HepG2 (cell line): Measurements from ENCODE around the gene PRR12. TPM values are rescaled to one million over a fixed set of nuclear protein-coding genes. Genes with fewer than 3 reads are reported as not detected.

Experiments
- CREB1 ChIP-seq, 2 experiments: fragments of 450-650 bp in 1 of 2; IDR thresholded peaks; 2 replicates each; pipeline ENCODE4 v1.6.1; 2016 to 2017; ENCODE audit warnings: control low read depth in 1 of 2, mild to moderate bottlenecking in 1 of 2, missing compliant biosample characterization in 1 of 2, missing genetic modification characterization in 1 of 2
- ELF4 ChIP-seq: sonication (generic); formaldehyde crosslinking; IDR thresholded peaks from 2 replicates; pipeline ENCODE4 v1.5.0; 2020; ENCODE audit warnings: missing genetic modification reagents, mild to moderate bottlenecking, moderate library complexity, borderline replicate concordance
- GZF1 ChIP-seq: sonication (generic); formaldehyde crosslinking; IDR thresholded peaks from 2 replicates; pipeline ENCODE4 v1.5.1; 2020; ENCODE audit warnings: mild to moderate bottlenecking, missing genetic modification reagents
- HCFC1 ChIP-seq: fragments of 150-350 bp; IDR thresholded peaks from 2 replicates; pipeline ENCODE4 v1.6.1; 2014; ENCODE audit warnings: low read depth, low read length
- KDM5A ChIP-seq: fragments of 200-600 bp; sonication (generic); IDR thresholded peaks from 2 replicates; pipeline ENCODE4 v1.7.0; 2018; ENCODE audit warnings: antibody characterized with exemption, mild to moderate bottlenecking, low read length, borderline replicate concordance
- NR2F6 ChIP-seq, 2 experiments: IDR thresholded peaks; 2 replicates each; pipeline ENCODE4 v1.6.1; 2016; ENCODE audit warnings: antibody characterized with exemption in 1 of 2, mild to moderate bottlenecking in 1 of 2
- PPARG ChIP-seq: conservative IDR thresholded peaks from 2 replicates; pipeline ENCODE4 v1.6.1; 2016; ENCODE audit warnings: missing biosample characterization, missing genetic modification reagents
- SNAPC2 ChIP-seq: sonication (generic); formaldehyde crosslinking; IDR thresholded peaks from 2 replicates; pipeline ENCODE4 v1.8.1; 2022; ENCODE audit warnings: mild to moderate bottlenecking, missing genetic modification reagents
- ZFX ChIP-seq: sonication (generic); formaldehyde crosslinking; IDR thresholded peaks from 2 replicates; pipeline ENCODE4 v1.4.0; 2020; ENCODE audit warnings: mild to moderate bottlenecking, low read depth, missing genetic modification reagents, moderate library complexity
- ZNF224 ChIP-seq: sonication (generic); formaldehyde crosslinking; IDR thresholded peaks from 2 replicates; pipeline ENCODE4 v1.5.0; 2020; ENCODE audit warnings: mild to moderate bottlenecking, missing genetic modification reagents
- polyA plus RNA-seq, 8 experiments: library from polyadenylated mRNA; depleted of rRNA in 3 of 8; stranded (reverse) in 7 of 8; unstranded in 1 of 8; fragments of >200 nt; fragmentation: Illumina TruSeq in 4 of 8; extraction: Trizol in 4 of 8; gene quantifications; 2 replicates each; pipeline versions ENCODE4 v1.2.1 to v1.2.3, GENCODE V29; 2011 to 2016; ENCODE audit warnings: low read depth in 4 of 8, missing spikeins in 1 of 8, mixed read lengths in 1 of 8; ENCODE audit not compliant: insufficient read depth in 1 of 8
- total RNA-seq, 5 experiments: library from RNA; depleted of rRNA; stranded (reverse); fragments of >200 nt; fragmentation: Illumina TruSeq; extraction: Trizol; gene quantifications; 2 replicates each; pipeline ENCODE4 v1.2.3, GENCODE V29; 2016; ENCODE audit warnings: low read depth in 1 of 5
- TF ChIP-seq, protein P1 (sequence below): sonication (generic); formaldehyde crosslinking; IDR thresholded peaks from 2 replicates; pipeline ENCODE4 v1.9.0; 2021; ENCODE audit warnings: mild to moderate bottlenecking, missing genetic modification reagents
- TF ChIP-seq, protein P2 (sequence below): IDR thresholded peaks from 2 replicates; pipeline ENCODE4 v1.6.1; 2012; ENCODE audit warnings: low read length, improper control_type of control experiment
- TF ChIP-seq, protein P3 (sequence below): sonication (generic); formaldehyde crosslinking; IDR thresholded peaks from 2 replicates; pipeline ENCODE4 v1.4.0; 2020; ENCODE audit warnings: mild to moderate bottlenecking, missing genetic modification reagents, borderline replicate concordance

The PRR12 gene
- total and polyA plus RNA-seq, 2 of the 13 experiments (the other 11 are each of a cell fraction or from before 2014, with no cell fraction given) = 0.62 to 1.5 TPM

DNA sequence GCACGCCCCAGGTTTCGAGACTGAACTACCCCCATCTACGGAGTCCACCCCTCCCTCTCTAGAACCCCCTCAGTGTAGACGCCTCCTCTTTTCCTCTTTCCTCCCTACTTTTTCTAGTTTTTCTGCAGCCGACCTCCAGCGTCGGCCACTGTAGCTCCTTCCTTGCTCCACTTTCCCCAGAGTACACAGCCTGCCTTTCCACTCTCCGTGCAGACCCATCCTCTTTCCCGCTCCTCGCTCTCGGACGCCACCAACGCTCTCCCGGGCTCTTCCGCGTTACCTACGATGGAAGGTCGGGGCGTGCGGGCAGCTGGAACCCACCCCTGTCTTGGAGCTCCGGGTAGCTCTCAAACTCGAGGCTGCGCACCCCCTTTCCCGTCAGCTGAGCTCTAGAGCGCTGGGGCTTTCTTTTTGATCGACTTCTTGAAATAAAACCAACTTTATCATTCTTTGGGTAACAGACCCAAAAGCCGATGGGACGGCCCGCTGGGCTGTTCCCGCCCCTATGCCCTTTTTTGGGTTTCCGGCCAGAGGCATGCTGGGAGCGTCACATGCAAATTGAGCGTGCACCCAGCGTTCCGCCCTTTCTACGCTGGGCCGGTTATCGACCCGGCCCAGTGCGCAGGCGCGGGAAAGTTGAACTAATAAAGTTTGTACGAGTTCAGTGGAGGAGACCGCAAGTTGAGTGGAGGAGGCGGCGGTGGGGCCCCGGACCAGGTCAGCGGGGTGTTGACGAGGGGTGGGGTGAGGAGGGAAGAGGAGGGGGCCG lies 74.6 kb downstream of the PRR12 start, which contains the start of the genes BCL2L12 and IRF3 (continued):
- TF ChIP-seq, protein P1, sequence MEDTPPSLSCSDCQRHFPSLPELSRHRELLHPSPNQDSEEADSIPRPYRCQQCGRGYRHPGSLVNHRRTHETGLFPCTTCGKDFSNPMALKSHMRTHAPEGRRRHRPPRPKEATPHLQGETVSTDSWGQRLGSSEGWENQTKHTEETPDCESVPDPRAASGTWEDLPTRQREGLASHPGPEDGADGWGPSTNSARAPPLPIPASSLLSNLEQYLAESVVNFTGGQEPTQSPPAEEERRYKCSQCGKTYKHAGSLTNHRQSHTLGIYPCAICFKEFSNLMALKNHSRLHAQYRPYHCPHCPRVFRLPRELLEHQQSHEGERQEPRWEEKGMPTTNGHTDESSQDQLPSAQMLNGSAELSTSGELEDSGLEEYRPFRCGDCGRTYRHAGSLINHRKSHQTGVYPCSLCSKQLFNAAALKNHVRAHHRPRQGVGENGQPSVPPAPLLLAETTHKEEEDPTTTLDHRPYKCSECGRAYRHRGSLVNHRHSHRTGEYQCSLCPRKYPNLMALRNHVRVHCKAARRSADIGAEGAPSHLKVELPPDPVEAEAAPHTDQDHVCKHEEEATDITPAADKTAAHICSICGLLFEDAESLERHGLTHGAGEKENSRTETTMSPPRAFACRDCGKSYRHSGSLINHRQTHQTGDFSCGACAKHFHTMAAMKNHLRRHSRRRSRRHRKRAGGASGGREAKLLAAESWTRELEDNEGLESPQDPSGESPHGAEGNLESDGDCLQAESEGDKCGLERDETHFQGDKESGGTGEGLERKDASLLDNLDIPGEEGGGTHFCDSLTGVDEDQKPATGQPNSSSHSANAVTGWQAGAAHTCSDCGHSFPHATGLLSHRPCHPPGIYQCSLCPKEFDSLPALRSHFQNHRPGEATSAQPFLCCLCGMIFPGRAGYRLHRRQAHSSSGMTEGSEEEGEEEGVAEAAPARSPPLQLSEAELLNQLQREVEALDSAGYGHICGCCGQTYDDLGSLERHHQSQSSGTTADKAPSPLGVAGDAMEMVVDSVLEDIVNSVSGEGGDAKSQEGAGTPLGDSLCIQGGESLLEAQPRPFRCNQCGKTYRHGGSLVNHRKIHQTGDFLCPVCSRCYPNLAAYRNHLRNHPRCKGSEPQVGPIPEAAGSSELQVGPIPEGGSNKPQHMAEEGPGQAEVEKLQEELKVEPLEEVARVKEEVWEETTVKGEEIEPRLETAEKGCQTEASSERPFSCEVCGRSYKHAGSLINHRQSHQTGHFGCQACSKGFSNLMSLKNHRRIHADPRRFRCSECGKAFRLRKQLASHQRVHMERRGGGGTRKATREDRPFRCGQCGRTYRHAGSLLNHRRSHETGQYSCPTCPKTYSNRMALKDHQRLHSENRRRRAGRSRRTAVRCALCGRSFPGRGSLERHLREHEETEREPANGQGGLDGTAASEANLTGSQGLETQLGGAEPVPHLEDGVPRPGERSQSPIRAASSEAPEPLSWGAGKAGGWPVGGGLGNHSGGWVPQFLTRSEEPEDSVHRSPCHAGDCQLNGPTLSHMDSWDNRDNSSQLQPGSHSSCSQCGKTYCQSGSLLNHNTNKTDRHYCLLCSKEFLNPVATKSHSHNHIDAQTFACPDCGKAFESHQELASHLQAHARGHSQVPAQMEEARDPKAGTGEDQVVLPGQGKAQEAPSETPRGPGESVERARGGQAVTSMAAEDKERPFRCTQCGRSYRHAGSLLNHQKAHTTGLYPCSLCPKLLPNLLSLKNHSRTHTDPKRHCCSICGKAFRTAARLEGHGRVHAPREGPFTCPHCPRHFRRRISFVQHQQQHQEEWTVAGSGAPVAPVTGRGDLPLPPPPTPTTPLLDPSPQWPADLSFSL (CRISPR knock-in tag) = no peak
- TF ChIP-seq PPARG (CRISPR knock-in tag) (0 out of 2 replicates have a peak, but pooled peaks have one; percentile 29), ZNF224 (peak; percentile 42; the same call in 1 of the 2 replicates), CREB1 (IDR thresholded peaks at IDR 0.05) (no peak), CREB1 (CRISPR knock-in tag; IDR thresholded peaks at IDR 0.05) (peak; percentile 88), ZFX (CRISPR knock-in tag) (peak; percentile 68), GZF1 (0 out of 2 replicates have a peak, but pooled peaks have one; percentile 43), KDM5A (peak; percentile 86; the same call in 1 of the 2 replicates), SNAPC2 (peak; percentile 98), ELF4 (0 out of 2 replicates have a peak, but pooled peaks have one; percentile 62), HCFC1 (peak; percentile 20; the same call in 1 of the 2 replicates), NR2F6 (IDR thresholded peaks at IDR 0.05) (no peak), NR2F6 (CRISPR knock-in tag; IDR thresholded peaks at IDR 0.05) (no peak)
- TF ChIP-seq, protein P2, sequence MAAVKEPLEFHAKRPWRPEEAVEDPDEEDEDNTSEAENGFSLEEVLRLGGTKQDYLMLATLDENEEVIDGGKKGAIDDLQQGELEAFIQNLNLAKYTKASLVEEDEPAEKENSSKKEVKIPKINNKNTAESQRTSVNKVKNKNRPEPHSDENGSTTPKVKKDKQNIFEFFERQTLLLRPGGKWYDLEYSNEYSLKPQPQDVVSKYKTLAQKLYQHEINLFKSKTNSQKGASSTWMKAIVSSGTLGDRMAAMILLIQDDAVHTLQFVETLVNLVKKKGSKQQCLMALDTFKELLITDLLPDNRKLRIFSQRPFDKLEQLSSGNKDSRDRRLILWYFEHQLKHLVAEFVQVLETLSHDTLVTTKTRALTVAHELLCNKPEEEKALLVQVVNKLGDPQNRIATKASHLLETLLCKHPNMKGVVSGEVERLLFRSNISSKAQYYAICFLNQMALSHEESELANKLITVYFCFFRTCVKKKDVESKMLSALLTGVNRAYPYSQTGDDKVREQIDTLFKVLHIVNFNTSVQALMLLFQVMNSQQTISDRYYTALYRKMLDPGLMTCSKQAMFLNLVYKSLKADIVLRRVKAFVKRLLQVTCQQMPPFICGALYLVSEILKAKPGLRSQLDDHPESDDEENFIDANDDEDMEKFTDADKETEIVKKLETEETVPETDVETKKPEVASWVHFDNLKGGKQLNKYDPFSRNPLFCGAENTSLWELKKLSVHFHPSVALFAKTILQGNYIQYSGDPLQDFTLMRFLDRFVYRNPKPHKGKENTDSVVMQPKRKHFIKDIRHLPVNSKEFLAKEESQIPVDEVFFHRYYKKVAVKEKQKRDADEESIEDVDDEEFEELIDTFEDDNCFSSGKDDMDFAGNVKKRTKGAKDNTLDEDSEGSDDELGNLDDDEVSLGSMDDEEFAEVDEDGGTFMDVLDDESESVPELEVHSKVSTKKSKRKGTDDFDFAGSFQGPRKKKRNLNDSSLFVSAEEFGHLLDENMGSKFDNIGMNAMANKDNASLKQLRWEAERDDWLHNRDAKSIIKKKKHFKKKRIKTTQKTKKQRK = no peak
- TF ChIP-seq, protein P3, sequence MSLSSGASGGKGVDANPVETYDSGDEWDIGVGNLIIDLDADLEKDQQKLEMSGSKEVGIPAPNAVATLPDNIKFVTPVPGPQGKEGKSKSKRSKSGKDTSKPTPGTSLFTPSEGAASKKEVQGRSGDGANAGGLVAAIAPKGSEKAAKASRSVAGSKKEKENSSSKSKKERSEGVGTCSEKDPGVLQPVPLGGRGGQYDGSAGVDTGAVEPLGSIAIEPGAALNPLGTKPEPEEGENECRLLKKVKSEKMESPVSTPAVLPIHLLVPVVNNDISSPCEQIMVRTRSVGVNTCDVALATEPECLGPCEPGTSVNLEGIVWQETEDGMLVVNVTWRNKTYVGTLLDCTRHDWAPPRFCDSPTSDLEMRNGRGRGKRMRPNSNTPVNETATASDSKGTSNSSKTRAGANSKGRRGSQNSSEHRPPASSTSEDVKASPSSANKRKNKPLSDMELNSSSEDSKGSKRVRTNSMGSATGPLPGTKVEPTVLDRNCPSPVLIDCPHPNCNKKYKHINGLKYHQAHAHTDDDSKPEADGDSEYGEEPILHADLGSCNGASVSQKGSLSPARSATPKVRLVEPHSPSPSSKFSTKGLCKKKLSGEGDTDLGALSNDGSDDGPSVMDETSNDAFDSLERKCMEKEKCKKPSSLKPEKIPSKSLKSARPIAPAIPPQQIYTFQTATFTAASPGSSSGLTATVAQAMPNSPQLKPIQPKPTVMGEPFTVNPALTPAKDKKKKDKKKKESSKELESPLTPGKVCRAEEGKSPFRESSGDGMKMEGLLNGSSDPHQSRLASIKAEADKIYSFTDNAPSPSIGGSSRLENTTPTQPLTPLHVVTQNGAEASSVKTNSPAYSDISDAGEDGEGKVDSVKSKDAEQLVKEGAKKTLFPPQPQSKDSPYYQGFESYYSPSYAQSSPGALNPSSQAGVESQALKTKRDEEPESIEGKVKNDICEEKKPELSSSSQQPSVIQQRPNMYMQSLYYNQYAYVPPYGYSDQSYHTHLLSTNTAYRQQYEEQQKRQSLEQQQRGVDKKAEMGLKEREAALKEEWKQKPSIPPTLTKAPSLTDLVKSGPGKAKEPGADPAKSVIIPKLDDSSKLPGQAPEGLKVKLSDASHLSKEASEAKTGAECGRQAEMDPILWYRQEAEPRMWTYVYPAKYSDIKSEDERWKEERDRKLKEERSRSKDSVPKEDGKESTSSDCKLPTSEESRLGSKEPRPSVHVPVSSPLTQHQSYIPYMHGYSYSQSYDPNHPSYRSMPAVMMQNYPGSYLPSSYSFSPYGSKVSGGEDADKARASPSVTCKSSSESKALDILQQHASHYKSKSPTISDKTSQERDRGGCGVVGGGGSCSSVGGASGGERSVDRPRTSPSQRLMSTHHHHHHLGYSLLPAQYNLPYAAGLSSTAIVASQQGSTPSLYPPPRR (CRISPR knock-in tag) = 0 out of 2 replicates have a peak, but pooled peaks have one; percentile 34
